GM19043 (cell line): Measurements from ENCODE around the gene ASPRV1.
"Not testable (repeated sequence)": the region's sequence is repeated elsewhere in the genome, so short reads cannot be mapped to it uniquely, and the experiment has no call there.

Experiments
- ATAC-seq: cut with Tn5 transposase; IDR thresholded peaks from one replicate; pipeline ENCODE4 v1.9.1; 2021; ENCODE audit warnings: low read depth; ENCODE audit not compliant: unreplicated experiment

Gene ASPRV1

DNA sequence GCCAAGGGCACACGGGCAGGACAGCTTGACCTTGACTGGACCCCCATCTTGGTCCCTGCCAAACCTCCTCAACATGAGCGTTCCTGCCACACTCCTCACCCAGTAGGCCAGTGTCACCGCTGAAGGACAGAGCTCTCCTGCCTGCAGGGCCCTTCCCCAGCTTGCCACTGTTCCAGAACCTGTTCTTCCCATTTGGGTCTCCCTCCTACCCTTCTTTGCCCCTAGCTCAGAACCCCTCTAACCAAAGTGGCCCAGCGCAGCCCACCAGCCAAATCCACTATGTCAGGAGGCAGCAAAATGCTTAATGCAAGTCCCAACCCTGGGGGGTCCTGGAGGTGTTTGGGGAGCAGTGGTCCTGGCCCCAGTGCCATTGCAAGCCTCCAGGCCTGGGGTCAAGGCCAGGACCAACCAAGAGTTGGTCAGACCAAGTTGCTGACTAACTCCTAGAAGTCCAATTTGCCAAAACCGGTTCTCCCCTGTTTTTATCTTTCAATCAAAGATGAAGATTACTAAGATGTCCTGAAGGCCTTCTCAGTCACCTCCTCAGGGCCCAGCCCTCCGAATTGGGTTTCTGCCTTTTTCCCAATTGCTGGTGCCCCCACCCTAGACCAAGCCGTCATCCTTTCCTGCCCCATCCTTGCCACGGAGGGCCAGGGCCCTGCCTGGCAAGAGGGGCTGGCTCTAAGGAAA, 4.5 kb upstream of the ASPRV1 start:
- no peak for ATAC-seq

GRCh38 chr2:69964353-69964841, 3.0 kb upstream of the ASPRV1 start:
- no peak for ATAC-seq

DNA sequence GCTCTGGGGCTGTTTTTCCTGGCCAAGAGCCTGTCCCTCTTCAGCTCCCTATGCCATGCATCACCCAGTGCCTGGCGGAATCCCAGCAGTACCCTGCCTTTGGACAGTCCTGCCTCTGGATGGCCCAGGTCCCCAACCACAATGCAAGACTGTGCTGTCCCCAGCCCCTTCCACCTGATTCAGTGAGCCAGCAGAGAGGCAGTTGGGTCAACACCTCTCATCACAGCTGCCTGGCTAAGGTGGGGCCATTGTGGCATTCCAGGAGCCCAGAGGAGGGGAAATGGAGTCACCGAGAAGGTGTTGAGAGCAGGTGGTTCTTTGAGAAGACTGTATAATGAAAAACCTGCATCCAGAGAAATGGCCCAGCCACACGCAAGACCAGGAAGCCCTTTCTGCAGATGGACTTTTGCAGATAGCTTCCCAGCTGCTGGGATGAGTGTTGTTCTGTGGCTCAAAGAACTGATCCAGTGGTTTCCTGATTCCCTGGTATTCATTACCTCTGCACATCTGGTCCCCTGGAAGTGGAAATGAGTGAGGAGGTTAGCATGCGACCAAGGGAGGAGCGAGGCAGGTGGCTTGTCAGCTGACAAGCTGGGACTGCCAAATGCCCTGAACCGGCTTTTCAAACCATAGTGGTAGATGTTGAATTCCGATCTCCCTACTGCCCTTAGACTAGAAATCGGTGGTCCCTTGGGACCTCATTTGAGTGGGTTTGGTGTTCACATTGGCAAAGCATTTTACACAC, 1.7 kb upstream of the ASPRV1 start:
- no peak for ATAC-seq

GRCh38 chr2:69960821-69961220, 610 bp downstream of the ASPRV1 start:
- no peak for ATAC-seq

DNA sequence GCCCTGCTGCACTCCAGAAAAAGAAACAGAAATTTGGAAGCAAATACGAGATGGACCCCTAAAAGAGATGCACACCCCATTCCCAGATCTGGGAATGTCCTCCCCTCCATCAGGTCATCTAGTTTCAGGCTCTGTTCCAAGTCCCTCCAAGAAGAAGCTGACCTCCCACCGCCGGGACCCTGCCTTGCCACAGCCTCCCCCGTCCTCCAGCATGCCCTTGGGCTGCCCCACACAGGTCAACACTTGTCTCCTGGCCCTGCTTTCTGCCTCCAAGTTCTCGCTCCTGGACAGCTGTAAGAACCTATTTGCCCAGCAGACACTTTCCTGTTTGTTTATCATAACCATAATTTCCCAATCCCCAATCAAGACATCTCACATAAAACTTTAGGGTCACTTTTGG, 2.0 kb downstream of the ASPRV1 start:
- ATAC-seq: no peak

DNA sequence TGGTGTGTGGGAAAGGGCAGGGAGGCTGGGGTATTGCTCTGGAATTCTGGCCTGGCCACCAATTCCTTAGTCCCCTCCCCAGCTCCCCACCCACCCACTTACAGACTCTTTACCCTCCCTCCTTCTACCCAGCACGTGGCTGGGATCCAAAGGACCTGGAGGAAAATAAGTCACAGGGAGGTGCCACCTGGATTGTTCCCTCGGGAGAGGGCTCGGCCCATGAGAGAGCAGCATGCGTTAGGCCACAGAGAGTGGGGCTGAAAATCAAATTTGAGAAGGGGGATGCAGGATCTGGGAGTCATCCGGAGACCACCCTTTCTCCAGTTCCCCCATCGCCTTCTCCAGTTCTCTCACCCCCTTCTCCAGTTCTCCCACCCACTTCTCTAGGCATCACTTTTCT, 3.0 kb downstream of the ASPRV1 start:
- ATAC-seq: no peak

DNA sequence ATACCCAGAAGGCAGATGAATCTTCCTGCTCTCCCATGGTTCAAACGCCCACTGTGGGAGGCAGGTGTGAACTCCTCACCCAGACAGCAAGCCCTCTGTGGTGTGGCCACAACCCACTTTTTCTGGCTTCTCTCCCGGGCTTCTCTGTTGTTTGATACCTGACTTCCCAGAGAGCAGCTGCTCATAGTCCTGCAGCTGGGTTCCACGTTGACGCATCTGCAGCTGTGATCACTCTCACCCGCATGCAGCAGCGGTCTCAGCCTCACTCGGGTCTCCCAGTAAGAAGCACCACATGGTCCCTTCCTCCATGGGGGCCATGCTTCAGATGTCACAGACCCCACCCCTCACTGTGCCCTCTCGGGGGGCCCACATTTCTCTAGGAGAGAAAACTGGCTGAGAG, 3.5 kb downstream of the ASPRV1 start:
- no peak for ATAC-seq

GRCh38 chr2:69956475-69956979, 4.9 kb downstream of the ASPRV1 start:
- ATAC-seq: no peak

- ATAC-seq: no peak
Observed at GRCh38 chr2:69955029-69955428, 6.4 kb downstream of the ASPRV1 start.

DNA sequence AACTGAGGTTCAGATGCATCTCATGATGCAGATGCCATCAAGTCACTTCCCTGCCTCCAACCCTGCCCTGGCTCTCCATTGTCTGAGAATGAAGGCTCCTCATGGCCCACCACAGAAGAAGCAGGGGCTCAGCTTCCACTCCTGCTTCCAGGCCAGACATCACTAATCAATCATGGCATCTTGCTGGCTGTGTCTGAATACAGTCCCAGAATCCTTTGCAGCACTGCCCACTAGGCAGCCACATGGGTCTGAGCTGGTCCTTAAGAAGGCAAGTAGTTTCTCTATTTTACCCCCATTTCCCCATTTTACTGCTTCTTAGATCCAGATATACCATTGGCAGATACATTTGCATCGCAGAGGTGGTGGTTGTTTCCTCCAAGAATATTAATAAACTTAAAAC, 7.3 kb downstream of the ASPRV1 start:
- no peak for ATAC-seq

DNA sequence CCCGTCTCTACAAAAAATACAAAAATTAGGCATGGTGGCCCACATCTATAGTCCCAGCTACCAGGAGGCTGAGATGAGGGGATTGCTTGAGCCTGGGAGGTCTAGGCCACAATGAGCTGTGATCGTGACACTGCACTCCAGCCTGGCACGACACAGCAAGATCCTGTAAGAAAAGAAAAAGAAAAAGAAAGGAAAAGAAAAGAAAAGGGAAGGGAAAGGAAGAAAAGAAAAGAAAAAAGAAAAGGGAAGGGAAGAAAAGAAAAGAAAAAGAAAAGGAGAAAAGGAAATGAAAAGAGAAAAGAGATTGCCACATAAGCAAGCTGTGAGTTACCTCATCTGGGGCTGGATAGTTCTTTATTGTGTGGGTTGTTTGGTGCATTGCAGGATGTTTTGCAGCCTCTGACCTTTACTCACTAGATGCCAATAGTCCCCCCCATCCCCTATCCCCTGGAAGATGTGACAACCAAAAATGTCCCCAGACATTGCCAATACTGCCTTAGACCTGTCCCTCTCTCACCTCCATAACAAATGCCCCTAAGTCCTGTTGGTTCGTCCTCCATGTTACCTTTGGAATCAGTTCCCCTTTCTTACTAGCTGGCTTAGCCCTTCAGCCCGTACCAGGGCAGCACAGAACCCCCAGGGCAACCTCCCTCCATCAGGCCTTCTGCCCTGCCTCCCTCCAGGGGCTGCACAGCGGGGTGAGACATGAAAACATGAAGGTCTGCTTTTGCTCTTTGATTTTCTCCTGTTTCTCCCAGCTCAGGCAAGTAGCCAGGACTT, 8.9 kb downstream of the ASPRV1 start:
- ATAC-seq: no peak

DNA sequence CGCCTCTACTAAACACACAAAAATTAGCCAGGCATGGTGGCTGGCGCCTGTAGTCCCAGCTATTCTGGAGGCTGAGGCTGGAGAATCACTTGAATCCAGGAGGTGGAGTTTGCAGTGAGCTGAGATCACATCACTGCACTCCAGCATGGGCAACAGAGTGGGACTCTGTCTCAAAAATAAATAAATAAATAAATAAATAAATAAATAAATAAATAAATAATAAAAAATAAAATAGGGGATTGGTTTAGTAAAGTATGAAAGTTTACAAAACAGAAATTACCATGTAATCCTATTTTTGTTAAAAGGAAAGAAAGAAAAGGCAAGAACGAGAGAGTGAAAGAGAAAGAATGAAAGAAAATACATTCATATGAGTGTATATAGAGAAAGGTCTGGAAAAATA, 10.8 kb downstream of the ASPRV1 start:
- not testable (repeated sequence) for ATAC-seq

GRCh38 chr2:69950241-69950640, 11.2 kb downstream of the ASPRV1 start:
- ATAC-seq: no peak

DNA sequence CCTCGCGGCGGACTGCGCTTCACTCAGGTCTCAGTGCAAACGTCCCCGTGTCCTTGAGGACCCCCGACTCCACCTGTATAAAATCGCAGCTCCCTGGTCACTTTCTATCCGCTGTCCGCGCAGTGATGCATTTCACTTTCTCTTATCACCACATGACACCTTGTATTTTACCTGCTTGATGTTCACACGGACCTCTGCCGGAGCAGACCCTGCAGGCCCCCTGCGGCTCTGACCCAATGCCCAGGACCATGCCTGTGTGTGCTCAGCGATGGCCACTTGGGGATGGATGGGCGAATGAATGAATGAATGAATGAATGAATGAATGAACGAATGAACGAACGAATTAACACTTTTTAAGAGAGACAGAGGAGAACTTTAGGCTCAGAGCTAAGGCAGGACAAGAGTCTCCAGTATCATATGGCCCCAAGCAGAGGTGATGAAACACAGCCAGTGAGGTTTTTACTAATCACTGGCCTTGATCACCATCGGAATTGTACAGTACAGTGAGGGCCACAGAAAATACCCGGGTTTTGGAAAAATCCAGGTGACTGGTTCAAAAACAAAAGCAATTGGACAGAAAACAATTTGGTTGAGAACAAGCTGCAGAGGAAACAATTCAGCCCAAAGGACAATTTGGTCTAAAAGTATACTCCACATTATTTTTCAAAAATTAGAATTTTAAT, 12.3 kb downstream of the ASPRV1 start:
- ATAC-seq: no peak

- no peak for ATAC-seq
Observed at GRCh38 chr2:69948032-69948962, 13.1 kb downstream of the ASPRV1 start.

DNA sequence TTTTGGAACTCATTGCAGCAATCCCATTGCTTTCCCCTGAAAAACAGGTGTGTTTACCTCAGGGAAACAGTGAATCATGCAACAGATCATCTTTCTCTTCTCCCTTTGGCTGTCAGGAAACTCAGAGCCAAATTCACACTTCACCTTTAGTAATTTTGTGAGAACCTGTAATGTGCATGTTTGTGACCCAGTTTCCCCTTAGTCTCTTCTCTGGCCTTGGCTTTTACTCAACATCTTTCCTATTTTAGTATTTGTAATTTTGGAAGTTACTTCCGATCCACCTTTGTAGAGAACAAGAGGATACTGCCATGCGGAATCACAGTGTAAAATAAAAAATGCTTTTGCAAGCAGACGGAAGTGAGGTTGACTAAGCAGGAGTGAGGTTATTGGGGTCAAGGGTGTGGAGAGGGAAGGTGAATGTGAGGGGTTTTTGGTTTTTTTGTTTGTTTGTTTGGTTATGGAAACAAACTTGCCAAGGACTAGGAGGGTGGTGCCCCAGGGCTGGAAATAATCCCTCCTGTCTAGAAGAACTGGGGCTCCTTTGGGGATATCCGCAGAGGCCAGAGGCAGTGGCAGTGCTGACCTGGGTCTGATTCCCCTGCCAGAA, 14.0 kb downstream of the ASPRV1 start:
- no peak for ATAC-seq

DNA sequence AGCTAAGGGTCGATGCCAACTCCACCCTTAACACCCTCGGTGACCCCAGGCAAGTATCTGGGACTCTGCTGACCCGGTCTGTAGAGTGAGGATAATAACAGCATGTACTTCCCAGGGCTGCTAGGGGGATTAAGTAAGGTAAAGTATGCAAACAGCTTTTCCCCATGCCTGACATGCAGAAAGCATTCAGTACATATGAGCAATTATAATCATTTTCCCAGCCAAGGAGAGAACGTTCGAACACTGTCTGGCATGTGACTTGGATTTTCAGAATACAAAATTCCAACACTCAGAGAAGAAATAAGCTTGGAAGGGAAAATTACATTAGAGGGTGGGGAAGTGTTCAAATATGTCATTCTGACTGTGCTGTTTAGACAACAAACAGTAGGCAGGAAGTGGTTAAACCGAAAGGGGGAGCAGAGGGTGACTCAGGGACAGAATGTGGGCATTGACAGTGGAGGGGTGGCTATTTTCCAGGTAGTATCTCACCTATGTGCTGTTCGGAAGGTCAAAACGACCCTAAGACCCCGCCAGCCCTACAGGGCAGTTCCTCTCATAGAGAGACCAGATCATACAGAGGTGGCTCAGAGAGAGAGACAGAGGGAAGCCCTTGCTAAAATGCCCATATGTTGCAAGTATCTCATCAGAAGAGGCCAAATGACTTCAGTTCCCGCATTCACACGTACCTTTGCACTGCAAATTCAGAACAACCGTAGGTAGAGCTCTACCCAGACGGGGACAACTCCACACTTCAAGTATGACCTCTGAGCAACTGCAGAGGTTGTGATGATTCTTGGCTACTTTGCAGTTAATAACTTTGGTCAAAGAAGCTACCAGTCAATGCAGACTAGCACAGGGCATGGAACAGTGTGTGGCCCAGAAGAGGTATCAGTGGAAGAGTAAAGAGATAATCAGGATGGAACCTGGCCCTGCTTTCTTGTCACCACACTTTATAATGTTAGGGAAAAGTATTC, 14.8 kb downstream of the ASPRV1 start:
- ATAC-seq: peak; percentile 93

- ATAC-seq: no peak
Observed at GRCh38 chr2:69945941-69946340, 15.5 kb downstream of the ASPRV1 start.
